ENCODE results near the gene BCAN.

GRCh38 chr1:156706657-156707416 is 64.9 kb downstream of the BCAN start:
- TF ChIP-seq GABPB1 (CRISPR knock-in tag; IDR thresholded peaks at IDR 0.05) (no peak), ESRRA (CRISPR knock-in tag; IDR thresholded peaks at IDR 0.05; ENCODE audit: borderline replicate concordance) (no peak), CTCF (IDR thresholded peaks at IDR 0.05) (no peak), MLX (CRISPR knock-in tag; IDR thresholded peaks at IDR 0.05) (no peak), ATF2 (CRISPR knock-in tag; IDR thresholded peaks at IDR 0.05; ENCODE audit: borderline replicate concordance, low read depth) (no peak), FOXK1 (CRISPR knock-in tag; IDR thresholded peaks at IDR 0.05) (no peak), FOXP1 (CRISPR knock-in tag; IDR thresholded peaks at IDR 0.05; ENCODE audit: borderline replicate concordance) (no peak), ZNF416 (CRISPR knock-in tag; IDR thresholded peaks at IDR 0.05) (0 out of 2 replicates have a peak, but pooled peaks have one; percentile 66), JUN (CRISPR knock-in tag; IDR thresholded peaks at IDR 0.05) (no peak), USF2 (CRISPR knock-in tag; IDR thresholded peaks at IDR 0.05) (0 out of 2 replicates have a peak, but pooled peaks have one; percentile 12), NFYB (CRISPR knock-in tag; conservative IDR thresholded peaks at IDR 0.05; ENCODE audit: low read depth) (no peak), NR1H2 (CRISPR knock-in tag; IDR thresholded peaks at IDR 0.05) (no peak), TCF7 (CRISPR knock-in tag; IDR thresholded peaks at IDR 0.05; ENCODE audit: low read depth) (no peak)
